HepG2 (cell line): ENCODE measurements around the gene SPHK1. TPM values are rescaled to one million over a fixed set of nuclear protein-coding genes. Genes with fewer than 3 reads are reported as not detected.

ENCODE experiments used
- DDIT3 ChIP-seq: sonication (generic); formaldehyde crosslinking; IDR thresholded peaks from 2 replicates; pipeline ENCODE4 v1.4.0; 2020; ENCODE audit warnings: mild to moderate bottlenecking, missing genetic modification reagents
- ELF1 ChIP-seq: sonication (generic); formaldehyde crosslinking; IDR thresholded peaks from 2 replicates; pipeline ENCODE4 v1.4.0; 2020; ENCODE audit warnings: missing genetic modification reagents
- HMG20A ChIP-seq: IDR thresholded peaks from 2 replicates; pipeline ENCODE4 v1.6.1; 2016; ENCODE audit warnings: borderline replicate concordance
- HNF1B ChIP-seq: sonication (generic); formaldehyde crosslinking; IDR thresholded peaks from 2 replicates; pipeline ENCODE4 v1.5.1; 2020; ENCODE audit warnings: mild to moderate bottlenecking, moderate library complexity, missing genetic modification reagents
- TBL1XR1 ChIP-seq: fragments of 150-350 bp; IDR thresholded peaks from 2 replicates; pipeline ENCODE4 v1.6.1; 2014; ENCODE audit warnings: borderline replicate concordance, low read length; ENCODE audit not compliant: partially characterized antibody
- ZBTB21 ChIP-seq: sonication (generic); formaldehyde crosslinking; IDR thresholded peaks from 2 replicates; pipeline ENCODE4 v1.4.0; 2020; ENCODE audit warnings: missing genetic modification reagents
- ZC3H4 ChIP-seq: sonication (generic); formaldehyde crosslinking; IDR thresholded peaks from 2 replicates; pipeline ENCODE4 v1.4.0; 2020; ENCODE audit warnings: missing genetic modification reagents, borderline replicate concordance
- ZNF101 ChIP-seq: sonication (generic); formaldehyde crosslinking; IDR thresholded peaks from 2 replicates; pipeline ENCODE4 v1.4.0; 2020; ENCODE audit warnings: mild to moderate bottlenecking, low read depth, missing genetic modification reagents, borderline replicate concordance
- ZNF253 ChIP-seq: sonication (generic); formaldehyde crosslinking; IDR thresholded peaks from 2 replicates; pipeline ENCODE4 v1.8.0; 2022; ENCODE audit warnings: mild to moderate bottlenecking, missing genetic modification reagents, borderline replicate concordance
- ZNF318 ChIP-seq: sonication (generic); formaldehyde crosslinking; IDR thresholded peaks from 2 replicates; pipeline ENCODE4 v1.4.0; 2020; ENCODE audit warnings: mild to moderate bottlenecking, missing genetic modification reagents
- ZNF354B ChIP-seq: sonication (generic); formaldehyde crosslinking; IDR thresholded peaks from 2 replicates; pipeline ENCODE4 v1.8.0; 2022; ENCODE audit warnings: mild to moderate bottlenecking, missing genetic modification reagents
- ZNF776 ChIP-seq: sonication (generic); formaldehyde crosslinking; IDR thresholded peaks from 2 replicates; pipeline ENCODE4 v1.4.0; 2020; ENCODE audit warnings: mild to moderate bottlenecking, missing genetic modification reagents
- ZSCAN29 ChIP-seq: sonication (generic); formaldehyde crosslinking; conservative IDR thresholded peaks from 2 replicates; pipeline ENCODE4 v1.4.0; 2020; ENCODE audit warnings: mild to moderate bottlenecking, missing genetic modification reagents
- polyA plus RNA-seq, 8 experiments: library from polyadenylated mRNA; depleted of rRNA in 3 of 8; stranded (reverse) in 7 of 8; unstranded in 1 of 8; fragments of >200 nt; fragmentation: Illumina TruSeq in 4 of 8; extraction: Trizol in 4 of 8; gene quantifications; 2 replicates each; pipeline versions ENCODE4 v1.2.1 to v1.2.3, GENCODE V29; 2011 to 2016; ENCODE audit warnings: low read depth in 4 of 8, missing spikeins in 1 of 8, mixed read lengths in 1 of 8; ENCODE audit not compliant: insufficient read depth in 1 of 8
- total RNA-seq, 5 experiments: library from RNA; depleted of rRNA; stranded (reverse); fragments of >200 nt; fragmentation: Illumina TruSeq; extraction: Trizol; gene quantifications; 2 replicates each; pipeline ENCODE4 v1.2.3, GENCODE V29; 2016; ENCODE audit warnings: low read depth in 1 of 5
- TF ChIP-seq, protein P1 (sequence below): IDR thresholded peaks from 2 replicates; pipeline ENCODE4 v1.6.1; 2016
- TF ChIP-seq, protein P2 (sequence below), 2 experiments: fragments of 450-650 bp in 1 of 2; sonication (generic) in 1 of 2; formaldehyde crosslinking; IDR thresholded peaks; 2 replicates each; pipeline versions ENCODE4 v1.5.0 to v1.8.0; 2020 to 2022; ENCODE audit warnings: mild to moderate bottlenecking in 1 of 2, missing genetic modification reagents in 1 of 2

Gene SPHK1
- total and polyA plus RNA-seq, 2 of the 13 experiments (the other 11 are each of a cell fraction or from before 2014, with no cell fraction given), result 129 to 160 TPM

GRCh38 chr17:76384987-76385891, 830 bp downstream of the SPHK1 start (continued):
- TF ChIP-seq HNF1B (CRISPR knock-in tag) (0 out of 2 replicates have a peak, but pooled peaks have one; percentile 14), ZNF354B (CRISPR knock-in tag) (peak; percentile 4; the same call in 1 of the 2 replicates), ZNF253 (no peak), TBL1XR1 (no peak), ELF1 (CRISPR knock-in tag) (peak; percentile 30; the same call in 1 of the 2 replicates), DDIT3 (no peak), ZNF318 (0 out of 2 replicates have a peak, but pooled peaks have one; percentile 17), HMG20A (CRISPR knock-in tag) (no peak), ZSCAN29 (CRISPR knock-in tag) (no peak), ZNF101 (no peak), ZC3H4 (CRISPR knock-in tag) (peak; percentile 23; the same call in 1 of the 2 replicates), ZBTB21 (CRISPR knock-in tag) (no peak), ZNF776 (CRISPR knock-in tag) (no peak; the same call in none of the 2 replicates)
- TF ChIP-seq, protein P1, sequence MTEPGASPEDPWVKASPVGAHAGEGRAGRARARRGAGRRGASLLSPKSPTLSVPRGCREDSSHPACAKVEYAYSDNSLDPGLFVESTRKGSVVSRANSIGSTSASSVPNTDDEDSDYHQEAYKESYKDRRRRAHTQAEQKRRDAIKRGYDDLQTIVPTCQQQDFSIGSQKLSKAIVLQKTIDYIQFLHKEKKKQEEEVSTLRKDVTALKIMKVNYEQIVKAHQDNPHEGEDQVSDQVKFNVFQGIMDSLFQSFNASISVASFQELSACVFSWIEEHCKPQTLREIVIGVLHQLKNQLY (CRISPR knock-in tag), result no peak
- TF ChIP-seq, protein P2, sequence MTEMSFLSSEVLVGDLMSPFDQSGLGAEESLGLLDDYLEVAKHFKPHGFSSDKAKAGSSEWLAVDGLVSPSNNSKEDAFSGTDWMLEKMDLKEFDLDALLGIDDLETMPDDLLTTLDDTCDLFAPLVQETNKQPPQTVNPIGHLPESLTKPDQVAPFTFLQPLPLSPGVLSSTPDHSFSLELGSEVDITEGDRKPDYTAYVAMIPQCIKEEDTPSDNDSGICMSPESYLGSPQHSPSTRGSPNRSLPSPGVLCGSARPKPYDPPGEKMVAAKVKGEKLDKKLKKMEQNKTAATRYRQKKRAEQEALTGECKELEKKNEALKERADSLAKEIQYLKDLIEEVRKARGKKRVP (CRISPR knock-in tag; IDR thresholded peaks at IDR 0.05), result no peak; a peak in 1 of 4 replicates
